Activated CD4-positive, alpha-beta T cell treated with anti-CD3 and anti-CD28 coated beads for 24 hours (primary cell): ENCODE results near the gene PAFAH2.
"Not testable (repeated sequence)": the region's sequence is repeated elsewhere in the genome, so short reads cannot be mapped to it uniquely, and the experiment has no call there.

ENCODE experiments used
- DNase-seq, 2 donors: peaks; one replicate each; pipeline ENCODE4 v3.0.0-alpha.2; 2020; ENCODE audit warnings: low read depth in 2 of 2

PAFAH2 gene

GRCh38 chr1:25933479-25934365 lies 64.1 kb downstream of the PAFAH2 start:
- no peak for DNase-seq

DNA sequence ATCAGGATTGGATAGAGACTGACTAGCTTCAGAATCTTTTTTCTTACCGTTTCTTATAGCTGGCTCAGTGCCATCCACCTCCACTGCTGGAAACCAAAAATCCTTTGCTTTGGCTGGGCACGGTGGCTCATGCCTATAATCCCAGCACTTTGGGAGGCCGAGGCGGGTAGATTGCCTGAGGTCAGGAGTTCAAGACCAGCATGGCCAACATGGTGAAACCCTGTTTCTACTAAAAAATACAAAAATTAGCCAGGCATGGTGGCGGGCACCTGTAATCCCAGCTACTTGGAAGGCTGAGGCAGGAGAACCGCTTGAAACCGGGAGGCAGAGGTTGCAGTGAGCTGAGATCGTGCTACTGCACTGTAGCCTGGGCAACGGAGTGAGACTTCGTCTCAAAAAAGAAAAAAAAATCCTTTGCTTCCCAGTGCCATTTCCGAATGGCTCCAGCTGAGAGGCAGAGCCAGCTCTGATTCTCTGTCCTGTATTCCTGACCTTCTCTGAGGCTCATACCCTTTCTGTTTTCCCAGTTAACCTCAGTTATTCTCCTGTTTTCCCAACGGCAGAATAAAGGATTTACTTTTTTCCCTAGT lies 65.0 kb downstream of the PAFAH2 start:
- DNase-seq = not testable (repeated sequence)

- no peak for DNase-seq
Measured at GRCh38 chr1:25932321-25932720, 65.5 kb downstream of the PAFAH2 start.

- DNase-seq = no peak
Measured at GRCh38 chr1:25929016-25929415, 68.8 kb downstream of the PAFAH2 start.

GRCh38 chr1:25927521-25928265 lies 70.2 kb downstream of the PAFAH2 start:
- no peak for DNase-seq

GRCh38 chr1:25926731-25927496 lies 70.9 kb downstream of the PAFAH2 start:
- no peak for DNase-seq

DNA sequence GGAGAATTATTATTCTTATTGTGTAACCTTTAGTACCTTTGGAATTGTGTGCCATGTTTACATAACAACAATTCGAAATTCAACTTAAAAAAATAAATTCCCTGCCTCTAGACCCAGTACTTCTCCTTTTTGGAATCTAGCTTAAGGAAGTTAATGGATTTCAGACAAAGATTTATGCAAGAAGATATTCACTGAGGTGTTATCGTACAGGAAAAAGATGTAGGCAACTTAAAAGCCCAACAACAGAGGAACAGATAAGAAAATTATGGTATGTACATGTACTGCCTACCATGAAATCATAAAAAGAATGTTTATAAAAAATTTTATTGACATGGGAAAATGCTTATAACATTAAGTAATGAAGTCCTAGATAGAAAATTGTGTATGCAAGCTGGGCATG lies 73.4 kb downstream of the PAFAH2 start:
- no peak for DNase-seq

DNA sequence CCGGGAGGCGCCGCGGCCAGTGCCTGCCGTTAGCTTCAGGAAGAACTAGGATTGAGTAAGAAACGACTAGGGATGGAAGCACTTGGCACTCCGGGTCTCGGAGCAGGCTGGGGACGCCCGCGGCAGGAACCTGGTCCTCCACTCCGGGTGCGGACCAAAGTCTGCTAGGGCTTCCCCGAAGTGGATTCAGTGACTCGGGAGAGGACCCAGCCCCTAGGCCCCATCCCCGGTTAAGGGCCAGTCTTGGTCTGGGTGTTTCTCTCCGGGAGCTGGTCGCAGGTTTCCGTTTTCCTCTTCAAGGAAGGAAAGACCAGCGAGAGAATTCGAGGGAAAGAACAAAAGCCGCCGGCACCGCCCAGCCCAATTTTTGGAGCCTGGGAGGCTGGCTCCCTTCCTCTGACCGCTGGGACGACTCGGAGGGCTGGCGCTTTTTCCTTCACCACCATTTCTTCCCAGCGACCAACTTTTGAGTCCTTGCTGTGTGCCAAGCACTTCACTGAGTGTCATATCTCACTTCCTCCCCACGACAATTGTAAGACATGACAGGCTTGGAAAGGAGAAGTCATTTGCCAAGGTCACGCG lies 74.8 kb downstream of the PAFAH2 start:
- DNase-seq = peak in 1 of 2 donors; percentile 12

DNA sequence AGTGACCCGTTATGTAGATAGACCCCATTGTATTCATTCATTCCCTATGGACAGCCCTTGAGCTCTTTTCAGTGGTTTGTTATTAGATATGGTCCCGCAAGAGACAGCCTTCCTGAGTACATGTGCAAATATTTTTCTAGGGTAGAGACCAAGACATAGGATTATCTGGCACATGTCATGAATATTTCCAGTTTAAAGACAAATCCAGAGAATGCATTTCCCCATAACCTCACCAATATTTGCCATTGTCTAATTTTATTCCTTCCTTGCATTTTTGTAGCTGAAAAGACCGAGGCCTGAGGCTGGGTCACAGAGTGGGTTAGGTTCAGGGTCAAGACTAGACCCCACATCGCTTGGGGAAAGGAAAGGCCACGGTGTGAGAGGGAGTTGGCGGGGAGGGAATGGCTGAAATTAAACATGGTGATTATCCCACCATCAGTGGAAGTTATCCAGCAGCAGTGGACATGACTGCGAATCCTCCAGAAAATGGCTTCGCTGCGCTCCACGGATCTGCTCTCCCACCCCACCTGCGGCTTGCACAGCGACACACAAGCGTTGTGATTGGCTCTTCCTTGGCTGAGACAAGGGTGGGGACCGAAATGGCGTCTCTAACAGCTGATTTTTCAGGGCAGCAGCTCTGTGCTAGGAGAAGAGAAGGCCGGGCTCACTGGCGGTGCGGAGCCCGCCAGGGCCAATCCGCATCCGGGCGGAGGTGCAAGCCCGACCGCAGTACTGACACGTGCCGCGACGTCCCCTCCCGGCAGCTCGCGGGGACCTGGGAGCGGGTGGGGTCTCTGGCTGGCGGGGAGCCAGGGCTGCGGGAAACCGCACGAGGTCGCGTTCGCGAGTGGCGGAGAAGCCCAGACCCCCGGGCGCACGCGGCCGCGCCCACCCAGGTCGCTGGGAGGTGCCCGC lies 75.5 kb downstream of the PAFAH2 start:
- DNase-seq = peak; percentile 5 to 30

GRCh38 chr1:25918615-25919014 lies 79.2 kb downstream of the PAFAH2 start:
- no peak for DNase-seq

GRCh38 chr1:25917996-25918395 lies 79.9 kb downstream of the PAFAH2 start:
- no peak for DNase-seq

GRCh38 chr1:25916460-25916859 lies 81.4 kb downstream of the PAFAH2 start:
- DNase-seq = no peak

GRCh38 chr1:25914074-25914995 lies 83.5 kb downstream of the PAFAH2 start:
- no peak for DNase-seq

GRCh38 chr1:25913206-25913605 lies 84.7 kb downstream of the PAFAH2 start:
- no peak for DNase-seq

DNA sequence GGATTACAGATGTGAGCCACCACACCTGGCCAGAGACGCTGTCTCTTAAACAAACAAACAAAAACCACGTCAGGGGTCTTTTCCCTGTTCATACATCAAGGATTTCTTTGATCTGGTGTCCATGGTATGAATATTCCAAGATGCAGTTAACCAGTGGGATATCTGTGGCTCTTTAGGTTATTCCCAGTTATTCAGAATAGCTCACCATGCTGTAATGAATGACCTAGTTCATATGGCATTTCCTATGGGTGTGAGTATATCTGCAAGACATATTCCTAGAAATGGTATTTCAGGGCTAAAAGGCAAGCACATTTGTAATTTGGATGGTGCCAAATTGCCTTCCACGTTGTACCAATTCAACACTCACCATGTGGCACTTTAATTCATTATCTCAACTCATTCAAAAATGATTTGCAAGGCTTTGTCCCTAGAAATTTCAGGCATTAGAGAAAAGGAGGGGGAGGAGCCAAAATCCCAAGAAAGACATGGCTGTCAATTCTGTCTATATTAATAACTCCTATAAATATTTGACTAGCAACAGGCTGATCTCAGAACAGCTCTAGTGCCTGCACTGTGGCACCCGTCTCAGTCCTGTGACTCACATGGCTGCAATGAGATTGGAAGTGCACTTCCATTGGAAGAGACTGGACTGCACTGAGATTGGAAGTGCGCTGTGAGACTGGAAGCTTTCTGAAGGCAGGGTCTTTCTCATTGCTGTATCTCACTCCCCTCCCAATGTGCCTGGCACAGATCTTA lies 85.6 kb downstream of the PAFAH2 start:
- no peak for DNase-seq

- DNase-seq = no peak
Measured at GRCh38 chr1:25911162-25911561, 86.7 kb downstream of the PAFAH2 start.
